Panc1 (cell line): ENCODE results near the gene TULP4. TPM values are rescaled to one million over a fixed set of nuclear protein-coding genes. Genes with fewer than 3 reads are reported as not detected.

ENCODE experiments used
- ATAC-seq: fragments of 200-7000 bp; cut with Tn5 transposase; 2 replicates; pipeline ENCODE4 v1.9.1; 2020; ENCODE audit warnings: mild to moderate bottlenecking, moderate library complexity
- BruUV-seq: library from RNA; stranded (reverse); fragments of 400-500 nt; replicated peaks from 2 replicates; lab custom pipeline; 2021; lab: Mats Ljungman, UMichigan
- CTCF ChIA-PET: fragments of 300-600 bp; sonication (Branson Sonifier 250); formaldehyde crosslinking; loops from one replicate; lab custom pipeline; 2022; ENCODE audit warnings: antibody characterized with exemption; lab: Charles Lee
- POLR2A ChIA-PET: fragments of 300-600 bp; sonication (Branson Sonifier 250); formaldehyde crosslinking; loops from one replicate; lab custom pipeline; 2022; ENCODE audit warnings: antibody characterized with exemption; lab: Charles Lee
- DNase-seq: peaks from one replicate; pipeline ENCODE4 v3.0.0-alpha.2; 2010; ENCODE audit warnings: low read depth, low spot score
- H3K27ac ChIP-seq: 2 replicates; pipeline ENCODE4 v1.5.1; 2011; ENCODE audit warnings: mild to moderate bottlenecking, low read length, inconsistent platforms
- H3K27me3 ChIP-seq: fragments of 200-500 bp; sonication (Bioruptor generic); 2 replicates; pipeline ENCODE4 v1.6.0; 2014; ENCODE audit warnings: low read length, inconsistent platforms; ENCODE audit not compliant: control insufficient read depth, insufficient read depth
- H3K36me3 ChIP-seq: fragments of 200-500 bp; sonication (Bioruptor generic); 2 replicates; pipeline ENCODE4 v1.5.1; 2014; ENCODE audit warnings: inconsistent platforms, mild to moderate bottlenecking, low read length, moderate library complexity; ENCODE audit not compliant: control insufficient read depth, insufficient read depth
- H3K4me1 ChIP-seq: 2 replicates; pipeline ENCODE4 v1.5.1; 2011; ENCODE audit warnings: inconsistent platforms, mild to moderate bottlenecking, low read length, moderate library complexity; ENCODE audit not compliant: control insufficient read depth, insufficient read depth
- H3K4me3 ChIP-seq, 2 experiments: 2 replicates each; pipeline ENCODE4 v1.5.1; 2011 to 2012; ENCODE audit warnings: low read depth in 2 of 2, low read length in 2 of 2, mild to moderate bottlenecking in 2 of 2, inconsistent platforms in 1 of 2, moderate library complexity in 1 of 2
- H3K9me3 ChIP-seq: fragments of 200-500 bp; sonication (Bioruptor generic); 2 replicates; pipeline ENCODE4 v1.5.1; 2014; ENCODE audit warnings: low read depth, mild to moderate bottlenecking, inconsistent platforms, low read length, moderate library complexity; ENCODE audit not compliant: control insufficient read depth, insufficient read depth
- CTCF ChIP-seq: fragments of 450-650 bp; IDR thresholded peaks from 2 replicates; pipeline ENCODE4 v1.5.1; 2017; ENCODE audit warnings: mild to moderate bottlenecking
- POLR2AphosphoS5 ChIP-seq: IDR thresholded peaks from 2 replicates; pipeline ENCODE4 v1.6.1; 2012; ENCODE audit warnings: mild to moderate bottlenecking, low read depth, low read length, moderate library complexity
- REST ChIP-seq, 2 experiments: IDR thresholded peaks; 2 replicates each; pipeline ENCODE4 v1.6.1; 2011 to 2012; ENCODE audit warnings: low read depth in 2 of 2, control low read depth in 1 of 2, low read length in 1 of 2, mild to moderate bottlenecking in 1 of 2, moderate library complexity in 1 of 2; ENCODE audit not compliant: insufficient read depth in 1 of 2
- SIN3A ChIP-seq: IDR thresholded peaks from 2 replicates; pipeline ENCODE4 v1.6.1; 2012; ENCODE audit warnings: low read depth, mild to moderate bottlenecking, low read length, moderate library complexity, borderline replicate concordance; ENCODE audit not compliant: insufficient read depth
- TCF7L2 ChIP-seq: IDR thresholded peaks from 2 replicates; pipeline ENCODE4 v1.6.1; 2011; ENCODE audit warnings: mild to moderate bottlenecking, low read depth, low read length, inconsistent platforms
- in situ Hi-C: cut with HindIII; loops from 2 replicates; pipeline ENCODE4 v1.10.0; 2016; ENCODE audit warnings: low sequenced_read_pairs, low pct_unique_long_range_greater_than_20kb
- intact Hi-C: fragments of 100-400 bp; cut with micrococcal nuclease; formaldehyde crosslinking; loops from one replicate; pipeline ENCODE4 v1.10.0; 2022; ENCODE audit not compliant: unreplicated experiment
- total RNA-seq: library from RNA; stranded (reverse); gene quantifications from one replicate; pipeline ENCODE4 v1.2.1, GENCODE V29; 2021; ENCODE audit not compliant: unreplicated experiment

Gene TULP4
- total RNA-seq, 1 experiment from 2014 or later, result 105 TPM

- intact Hi-C loops (no loop called here), in situ Hi-C loops (no loop called here)
- no peak for ATAC-seq
- Histone ChIP-seq H3K9me3 (no peaks in the 10 kb centered on the region), H3K4me3 (no peak overlapping the region), H3K36me3 (peaks cover 14% of the 10 kb centered on the region), H3K4me1 (no peaks in the 10 kb centered on the region), H3K27me3 (no peaks in the 10 kb centered on the region), H3K27ac (no peak overlapping the region)
- no peak for TF ChIP-seq TCF7L2
- TF ChIP-seq SIN3A, result no peak
- TF ChIP-seq REST (IDR thresholded peaks at IDR 0.05; ENCODE audit: insufficient read depth in 1 of 2, low read depth in 2 of 2, low read length in 1 of 2), result no peak
- TF ChIP-seq POLR2AphosphoS5, result no peak
- no peak for TF ChIP-seq CTCF
- ChIA-PET CTCF (no interaction called here), POLR2A (no interaction called here)
- DNase-seq, result no peak
- no TSS peak for BruUV-seq
Observed at GRCh38 chr6:158498362-158498761, 186.1 kb downstream of the TULP4 start.

- in situ Hi-C loops, result no loop called here
- Histone ChIP-seq H3K27me3 (no peaks in the 10 kb centered on the region), H3K4me1 (no peaks in the 10 kb centered on the region), H3K27ac (no peak overlapping the region), H3K4me3 (no peak overlapping the region), H3K36me3 (peaks cover 14% of the 10 kb centered on the region), H3K9me3 (no peaks in the 10 kb centered on the region)
- no peak for TF ChIP-seq SIN3A
- TF ChIP-seq CTCF, result no peak
- no peak for TF ChIP-seq REST (IDR thresholded peaks at IDR 0.05; ENCODE audit: insufficient read depth in 1 of 2, low read depth in 2 of 2, low read length in 1 of 2)
- TF ChIP-seq POLR2AphosphoS5, result no peak
- TF ChIP-seq TCF7L2, result no peak
- DNase-seq (no peak), ATAC-seq (no peak)
- ChIA-PET CTCF (no interaction called here), POLR2A (no interaction called here)
- intact Hi-C loops, result no loop called here
- BruUV-seq, result no TSS peak
Observed at GRCh38 chr6:158499601-158500000, 187.3 kb downstream of the TULP4 start.
